Cardiac fibroblast (primary cell): ENCODE measurements around the gene STAG1.

Experiments
- DNase-seq, 2 donors: peaks; one replicate each; pipeline versions ENCODE4 v3.0.0 to v3.0.0-alpha.2; 2010; ENCODE audit warnings: low read depth in 2 of 2
- H3K4me3 ChIP-seq, 2 donors: replicated peaks in 1 of 2; 1 replicate in 1 of 2; 2 replicates in 1 of 2; pipeline ENCODE4 v1.5.1; 2011; ENCODE audit warnings: low read depth in 2 of 2, low read length in 2 of 2, mild to moderate bottlenecking in 2 of 2, moderate library complexity in 1 of 2
- TF ChIP-seq, protein P1 (sequence below): IDR thresholded peaks from one replicate; pipeline ENCODE4 v1.5.1; 2011; ENCODE audit warnings: low read depth, mild to moderate bottlenecking, low read length, inconsistent platforms

The STAG1 gene

DNA sequence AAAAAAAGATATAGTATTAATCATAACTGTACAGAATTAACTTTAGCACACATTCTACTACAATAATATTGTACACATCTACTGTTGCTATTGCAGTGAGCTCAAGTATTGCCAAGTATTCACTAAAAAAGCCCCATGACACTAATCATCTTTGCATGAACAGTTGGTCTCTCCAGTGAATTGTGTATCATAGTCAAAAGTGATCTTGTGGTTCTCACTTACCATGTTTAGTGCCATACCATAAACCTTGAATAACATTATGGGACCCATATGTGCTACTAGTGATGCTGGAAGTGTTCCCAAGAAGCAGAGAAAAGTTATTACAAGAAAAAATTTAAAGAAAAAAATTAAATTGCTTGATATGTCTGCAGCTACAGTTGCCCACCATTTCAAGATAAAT lies 324.9 kb downstream of the STAG1 start:
- no peak overlapping the region for H3K4me3 ChIP-seq
- DNase-seq: no peak
- TF ChIP-seq, protein P1, sequence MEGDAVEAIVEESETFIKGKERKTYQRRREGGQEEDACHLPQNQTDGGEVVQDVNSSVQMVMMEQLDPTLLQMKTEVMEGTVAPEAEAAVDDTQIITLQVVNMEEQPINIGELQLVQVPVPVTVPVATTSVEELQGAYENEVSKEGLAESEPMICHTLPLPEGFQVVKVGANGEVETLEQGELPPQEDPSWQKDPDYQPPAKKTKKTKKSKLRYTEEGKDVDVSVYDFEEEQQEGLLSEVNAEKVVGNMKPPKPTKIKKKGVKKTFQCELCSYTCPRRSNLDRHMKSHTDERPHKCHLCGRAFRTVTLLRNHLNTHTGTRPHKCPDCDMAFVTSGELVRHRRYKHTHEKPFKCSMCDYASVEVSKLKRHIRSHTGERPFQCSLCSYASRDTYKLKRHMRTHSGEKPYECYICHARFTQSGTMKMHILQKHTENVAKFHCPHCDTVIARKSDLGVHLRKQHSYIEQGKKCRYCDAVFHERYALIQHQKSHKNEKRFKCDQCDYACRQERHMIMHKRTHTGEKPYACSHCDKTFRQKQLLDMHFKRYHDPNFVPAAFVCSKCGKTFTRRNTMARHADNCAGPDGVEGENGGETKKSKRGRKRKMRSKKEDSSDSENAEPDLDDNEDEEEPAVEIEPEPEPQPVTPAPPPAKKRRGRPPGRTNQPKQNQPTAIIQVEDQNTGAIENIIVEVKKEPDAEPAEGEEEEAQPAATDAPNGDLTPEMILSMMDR: no peak

DNA sequence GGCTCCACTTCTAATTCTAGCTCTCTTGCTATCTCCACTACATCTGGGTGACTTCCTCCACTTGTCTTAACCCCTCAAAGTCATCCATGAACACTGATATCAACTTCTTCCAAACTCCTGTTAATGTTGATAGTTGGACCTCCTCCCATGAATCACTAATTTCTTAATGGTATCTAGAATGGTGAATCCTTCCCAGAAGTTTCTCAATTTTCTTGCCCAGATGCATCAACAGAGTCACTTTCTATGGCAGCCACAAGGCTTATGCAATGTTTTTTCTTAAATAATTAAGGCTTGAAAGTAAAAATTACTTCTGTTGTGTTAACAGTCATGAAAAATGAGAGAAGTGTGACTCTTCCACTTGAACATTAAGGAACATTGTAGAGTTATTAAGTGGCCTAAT lies 337.7 kb downstream of the STAG1 start:
- no peak overlapping the region for H3K4me3 ChIP-seq
- DNase-seq: peak; percentile 4 to 17
- TF ChIP-seq, protein P1: no peak

DNA sequence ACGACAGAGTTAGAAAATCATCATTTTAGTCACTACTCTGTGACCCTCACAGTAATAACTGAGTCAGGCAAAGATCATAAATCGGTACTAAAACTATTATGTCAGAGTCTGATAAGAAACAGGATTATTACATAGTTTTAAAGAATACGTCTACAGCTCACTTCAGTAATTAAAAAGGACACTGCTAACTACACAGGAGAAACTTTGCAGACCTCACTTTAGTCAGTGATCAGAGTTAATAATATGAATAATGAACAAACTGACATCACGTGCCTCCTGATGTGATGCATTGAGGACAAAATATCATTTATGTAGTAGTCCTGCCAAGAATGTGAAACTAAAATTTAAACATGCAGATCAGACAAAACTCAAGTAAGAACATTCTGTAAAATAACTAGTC lies 339.9 kb downstream of the STAG1 start:
- DNase-seq: no peak
- no peak overlapping the region for H3K4me3 ChIP-seq
- TF ChIP-seq, protein P1: no peak

DNA sequence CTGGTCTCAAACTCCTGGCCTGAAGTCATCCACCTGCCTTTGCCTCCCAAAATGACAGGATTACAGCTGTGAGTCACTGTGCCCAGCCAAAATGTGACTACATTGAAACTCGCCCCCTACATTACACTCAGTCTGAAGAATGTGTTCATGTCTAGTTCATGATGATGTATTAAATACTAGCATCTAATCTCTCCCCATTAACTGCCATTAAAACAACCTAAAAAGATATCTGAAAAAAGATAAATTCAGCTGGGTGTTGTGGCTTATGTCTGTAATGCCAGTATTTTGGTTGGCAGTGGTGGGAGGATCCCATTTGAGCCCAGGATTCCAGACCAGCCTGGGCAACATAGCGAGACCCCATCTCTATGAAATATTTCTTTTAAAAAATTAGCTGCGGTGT lies 342.6 kb downstream of the STAG1 start:
- DNase-seq: no peak
- TF ChIP-seq, protein P1: no peak
- no peak overlapping the region for H3K4me3 ChIP-seq

DNA sequence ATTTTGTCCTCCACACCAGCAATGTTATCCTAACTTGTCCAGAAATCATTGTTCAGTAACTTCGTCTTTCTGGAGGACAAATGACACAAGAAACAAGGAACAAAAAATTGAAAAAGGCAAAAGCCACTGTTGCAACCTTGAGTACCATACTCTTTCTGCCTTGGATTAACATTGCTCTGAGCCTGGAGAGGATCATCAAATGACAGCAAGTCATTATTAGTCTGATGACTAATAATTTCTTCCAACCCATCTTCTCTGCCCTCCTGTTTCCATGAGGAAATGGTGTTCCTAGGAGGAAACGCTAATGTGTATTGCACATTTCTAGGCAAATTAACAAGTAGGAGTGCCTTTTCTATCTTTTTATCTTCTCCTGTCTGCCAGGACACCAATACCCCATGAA lies 348.1 kb downstream of the STAG1 start:
- H3K4me3 ChIP-seq: no peak overlapping the region
- no peak for DNase-seq
- TF ChIP-seq, protein P1: no peak

DNA sequence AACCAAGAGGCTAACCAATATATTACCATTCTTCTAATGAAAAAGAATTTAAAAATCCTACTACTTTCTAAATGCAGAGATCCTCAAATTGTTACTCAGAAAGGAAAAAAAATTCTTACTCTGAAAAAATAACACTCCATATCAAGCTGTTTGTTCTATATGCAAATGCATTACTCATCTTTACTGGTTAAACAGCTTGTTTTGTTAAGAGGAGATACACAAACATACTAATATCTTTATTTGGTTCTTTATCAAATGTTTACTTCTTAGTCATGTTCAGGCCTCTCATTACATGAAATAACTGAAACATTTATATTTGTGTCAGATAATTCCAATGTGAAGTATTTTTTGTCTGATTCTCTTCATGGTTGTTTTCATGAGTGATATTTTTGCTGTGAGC lies 355.3 kb downstream of the STAG1 start:
- TF ChIP-seq, protein P1: no peak
- H3K4me3 ChIP-seq: no peak overlapping the region
- DNase-seq: peak in 1 of 2 donors; percentile 41

DNA sequence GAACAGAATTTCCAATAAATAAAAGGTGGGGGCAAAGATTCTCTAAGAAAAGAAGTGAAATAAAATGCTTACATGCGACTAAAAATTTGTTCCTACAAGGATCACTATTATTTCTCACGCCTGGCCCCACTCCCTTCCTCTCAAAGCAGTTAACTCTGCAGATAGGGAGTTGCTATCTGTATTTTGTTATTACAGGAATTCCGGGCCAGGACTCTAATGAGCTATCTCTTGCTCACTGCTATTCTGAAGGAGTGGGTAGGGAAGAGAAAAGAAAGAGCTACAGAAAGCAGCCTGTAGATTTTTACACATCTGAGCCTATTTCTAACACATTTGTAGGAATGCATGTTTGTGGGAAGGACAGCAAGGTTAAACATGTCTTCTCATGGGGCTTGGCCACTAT lies 361.6 kb downstream of the STAG1 start:
- H3K4me3 ChIP-seq: no peak overlapping the region
- DNase-seq: peak in 1 of 2 donors; percentile 18
- TF ChIP-seq, protein P1: no peak
